ENCODE data around the gene MCTP1. TPM values are rescaled to one million over a fixed set of nuclear protein-coding genes. Genes with fewer than 3 reads are reported as not detected.

Gene MCTP1
- polyA plus RNA-seq, 2 donors: 0.91 to 0.92 TPM

DNA sequence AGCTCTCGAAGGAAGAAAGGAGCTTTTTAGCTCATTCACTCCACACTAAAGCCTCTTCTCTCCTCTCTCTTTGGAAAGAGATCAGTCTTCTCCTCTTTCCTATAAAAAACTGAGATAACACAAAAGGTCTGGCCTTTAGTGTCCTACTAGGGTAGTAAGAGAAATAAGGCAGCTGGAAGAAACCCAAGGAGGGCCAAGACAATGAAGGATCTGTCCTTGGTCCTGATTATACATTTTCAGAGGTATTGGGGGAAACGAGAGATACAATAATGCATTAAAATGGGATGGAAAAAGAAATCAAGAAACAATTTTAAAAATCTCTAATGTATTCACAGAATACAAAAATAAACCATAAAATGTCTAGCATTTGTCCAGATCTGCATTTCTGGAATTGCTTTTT is 482.4 kb downstream of the MCTP1 start:
- Histone ChIP-seq H3K4me3 (ENCODE audit: low read depth in 1 of 2, low read length in 2 of 2) (no peak overlapping the region), H3K27me3 (ENCODE audit: control insufficient read depth in 1 of 2, insufficient read depth in 2 of 2, low read length in 2 of 2) (no peaks in the 10 kb centered on the region), H3K4me1 (ENCODE audit: control insufficient read depth in 2 of 2, insufficient read depth in 2 of 2, low read length in 1 of 2) (no peaks in the 10 kb centered on the region), H3K36me3 (ENCODE audit: control insufficient read depth in 2 of 2, insufficient read depth in 2 of 2, low read length in 1 of 2) (no peaks in the 10 kb centered on the region), H3K27ac (ENCODE audit: low read depth in 2 of 2, low read length in 1 of 2) (no peak overlapping the region), H3K9me3 (ENCODE audit: control insufficient read depth in 2 of 2, insufficient read depth in 1 of 2, low read depth in 1 of 2, low read length in 1 of 2) (no peaks in the 10 kb centered on the region)
- 76 to 83% methylated on average over 2 of the region's 2 CpGs for WGBS, 2 donors

DNA sequence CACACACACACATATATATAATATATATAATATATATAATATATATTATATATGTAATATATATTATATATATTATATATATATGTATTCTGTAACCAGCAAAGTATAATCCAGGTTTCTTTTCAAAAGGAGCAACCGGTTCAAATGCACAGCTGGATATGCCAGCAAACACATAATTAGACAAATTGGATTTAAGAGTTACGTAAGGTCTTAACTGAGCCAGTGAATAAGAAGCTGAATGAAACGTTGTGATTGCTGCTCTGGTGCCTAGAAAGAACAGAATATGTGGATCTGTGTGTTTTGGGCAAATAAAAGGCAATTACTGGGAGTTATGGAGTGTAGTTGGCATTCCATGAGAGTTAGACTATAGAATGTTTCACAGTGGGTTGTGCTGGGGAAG is 488.3 kb downstream of the MCTP1 start:
- no peak overlapping the region for H3K27ac ChIP-seq (ENCODE audit: low read depth in 2 of 2, low read length in 1 of 2)
- no peak overlapping the region for H3K4me3 ChIP-seq (ENCODE audit: low read depth in 1 of 2, low read length in 2 of 2)
- H3K9me3 ChIP-seq (ENCODE audit: control insufficient read depth in 2 of 2, insufficient read depth in 1 of 2, low read depth in 1 of 2, low read length in 1 of 2): no peaks in the 10 kb centered on the region
- no peaks in the 10 kb centered on the region for H3K36me3 ChIP-seq (ENCODE audit: control insufficient read depth in 2 of 2, insufficient read depth in 2 of 2, low read length in 1 of 2)
- no peaks in the 10 kb centered on the region for H3K27me3 ChIP-seq (ENCODE audit: control insufficient read depth in 1 of 2, insufficient read depth in 2 of 2, low read length in 2 of 2)
- WGBS, 2 donors: 67 to 68% methylated on average over 3 of the region's 3 CpGs
- H3K4me1 ChIP-seq (ENCODE audit: control insufficient read depth in 2 of 2, insufficient read depth in 2 of 2, low read length in 1 of 2): no peaks in the 10 kb centered on the region

GRCh38 chr5:94793816-94794198 is 491.1 kb downstream of the MCTP1 start:
- Histone ChIP-seq H3K9me3 (ENCODE audit: control insufficient read depth in 2 of 2, insufficient read depth in 1 of 2, low read depth in 1 of 2, low read length in 1 of 2) (no peaks in the 10 kb centered on the region), H3K27ac (ENCODE audit: low read depth in 2 of 2, low read length in 1 of 2) (no peak overlapping the region), H3K4me1 (ENCODE audit: control insufficient read depth in 2 of 2, insufficient read depth in 2 of 2, low read length in 1 of 2) (no peaks in the 10 kb centered on the region), H3K27me3 (ENCODE audit: control insufficient read depth in 1 of 2, insufficient read depth in 2 of 2, low read length in 2 of 2) (no peaks in the 10 kb centered on the region), H3K36me3 (ENCODE audit: control insufficient read depth in 2 of 2, insufficient read depth in 2 of 2, low read length in 1 of 2) (no peaks in the 10 kb centered on the region), H3K4me3 (ENCODE audit: low read depth in 1 of 2, low read length in 2 of 2) (no peak overlapping the region)

DNA sequence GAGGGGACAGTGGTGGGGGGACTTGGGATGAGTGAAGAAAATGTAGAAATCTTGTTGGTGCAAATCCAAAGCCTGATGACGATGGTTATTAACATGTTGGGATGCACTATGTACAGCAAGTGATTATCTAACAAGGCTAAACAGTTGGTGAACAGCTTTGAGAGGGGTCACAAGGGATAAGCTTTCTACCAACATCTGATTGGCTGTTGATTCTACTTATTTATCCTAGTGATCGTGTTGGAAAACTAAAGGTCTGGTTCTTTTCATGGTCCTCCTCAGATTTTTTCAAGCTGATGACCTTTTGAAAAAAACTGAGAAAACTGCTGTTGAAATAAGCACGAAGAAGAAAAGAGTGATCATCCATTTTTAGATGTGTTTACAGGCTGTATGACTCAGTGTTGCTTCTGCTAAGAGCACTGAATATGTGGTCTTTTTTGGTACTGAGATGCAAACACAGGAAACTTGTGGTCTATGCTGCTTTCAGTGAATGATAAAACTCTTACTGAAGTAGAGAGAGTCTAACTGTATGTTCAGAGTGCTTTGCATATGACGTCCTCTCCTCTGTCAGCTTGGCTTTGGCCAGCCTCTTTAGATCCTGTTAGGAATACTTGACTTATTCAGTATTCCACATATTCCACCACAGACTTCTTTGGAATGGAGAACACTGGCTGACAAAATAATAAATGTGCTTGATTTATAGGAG is 491.6 kb downstream of the MCTP1 start:
- H3K27ac ChIP-seq (ENCODE audit: low read depth in 2 of 2, low read length in 1 of 2): no peak overlapping the region
- H3K36me3 ChIP-seq (ENCODE audit: control insufficient read depth in 2 of 2, insufficient read depth in 2 of 2, low read length in 1 of 2): no peaks in the 10 kb centered on the region
- H3K4me3 ChIP-seq (ENCODE audit: low read depth in 1 of 2, low read length in 2 of 2): no peak overlapping the region
- no peaks in the 10 kb centered on the region for H3K9me3 ChIP-seq (ENCODE audit: control insufficient read depth in 2 of 2, insufficient read depth in 1 of 2, low read depth in 1 of 2, low read length in 1 of 2)
- H3K4me1 ChIP-seq (ENCODE audit: control insufficient read depth in 2 of 2, insufficient read depth in 2 of 2, low read length in 1 of 2): no peaks in the 10 kb centered on the region
- no peaks in the 10 kb centered on the region for H3K27me3 ChIP-seq (ENCODE audit: control insufficient read depth in 1 of 2, insufficient read depth in 2 of 2, low read length in 2 of 2)
- WGBS, 2 donors: 49 to 54% methylated on average over 4 of the region's 4 CpGs

- Histone ChIP-seq H3K27me3 (ENCODE audit: control insufficient read depth in 1 of 2, insufficient read depth in 2 of 2, low read length in 2 of 2) (no peaks in the 10 kb centered on the region), H3K36me3 (ENCODE audit: control insufficient read depth in 2 of 2, insufficient read depth in 2 of 2, low read length in 1 of 2) (no peaks in the 10 kb centered on the region), H3K4me3 (ENCODE audit: low read depth in 1 of 2, low read length in 2 of 2) (no peak overlapping the region), H3K27ac (ENCODE audit: low read depth in 2 of 2, low read length in 1 of 2) (no peak overlapping the region), H3K4me1 (ENCODE audit: control insufficient read depth in 2 of 2, insufficient read depth in 2 of 2, low read length in 1 of 2) (no peaks in the 10 kb centered on the region), H3K9me3 (ENCODE audit: control insufficient read depth in 2 of 2, insufficient read depth in 1 of 2, low read depth in 1 of 2, low read length in 1 of 2) (no peaks in the 10 kb centered on the region)
- WGBS, 2 donors: 79 to 83% methylated on average over 7 of the region's 7 CpGs
Measured at GRCh38 chr5:94791829-94792228, 493.1 kb downstream of the MCTP1 start.

DNA sequence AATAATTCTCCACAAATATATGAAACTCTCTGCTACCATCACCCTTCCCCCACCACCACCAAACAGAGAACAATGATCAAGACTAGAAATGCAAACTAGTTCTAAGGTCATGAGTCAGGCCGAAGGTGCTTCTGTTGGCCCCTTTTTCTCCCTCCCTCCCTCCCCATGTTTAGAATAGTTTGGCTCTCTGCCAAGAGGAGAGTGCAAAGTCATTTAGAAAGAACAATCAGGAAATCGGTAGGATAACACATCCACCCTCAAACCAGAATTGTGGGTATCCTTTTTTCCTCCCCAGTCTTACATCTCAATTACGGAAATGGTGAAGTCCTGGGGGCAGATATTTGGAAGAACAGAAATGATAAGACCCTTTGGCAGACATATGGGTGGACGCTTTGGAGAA is 496.4 kb downstream of the MCTP1 start:
- 66% methylated on average over 4 of the region's 4 CpGs for WGBS, 2 donors
- Histone ChIP-seq H3K27ac (ENCODE audit: low read depth in 2 of 2, low read length in 1 of 2) (no peak overlapping the region), H3K4me1 (ENCODE audit: control insufficient read depth in 2 of 2, insufficient read depth in 2 of 2, low read length in 1 of 2) (no peaks in the 10 kb centered on the region), H3K36me3 (ENCODE audit: control insufficient read depth in 2 of 2, insufficient read depth in 2 of 2, low read length in 1 of 2) (no peaks in the 10 kb centered on the region), H3K9me3 (ENCODE audit: control insufficient read depth in 2 of 2, insufficient read depth in 1 of 2, low read depth in 1 of 2, low read length in 1 of 2) (no peaks in the 10 kb centered on the region), H3K4me3 (ENCODE audit: low read depth in 1 of 2, low read length in 2 of 2) (no peak overlapping the region), H3K27me3 (ENCODE audit: control insufficient read depth in 1 of 2, insufficient read depth in 2 of 2, low read length in 2 of 2) (no peaks in the 10 kb centered on the region)

GRCh38 chr5:94784536-94785505 is 500.1 kb downstream of the MCTP1 start:
- Histone ChIP-seq H3K36me3 (ENCODE audit: control insufficient read depth in 2 of 2, insufficient read depth in 2 of 2, low read length in 1 of 2) (no peaks in the 10 kb centered on the region), H3K27ac (ENCODE audit: low read depth in 2 of 2, low read length in 1 of 2) (no peak overlapping the region), H3K9me3 (ENCODE audit: control insufficient read depth in 2 of 2, insufficient read depth in 1 of 2, low read depth in 1 of 2, low read length in 1 of 2) (no peaks in the 10 kb centered on the region), H3K27me3 (ENCODE audit: control insufficient read depth in 1 of 2, insufficient read depth in 2 of 2, low read length in 2 of 2) (no peaks in the 10 kb centered on the region), H3K4me3 (ENCODE audit: low read depth in 1 of 2, low read length in 2 of 2) (no peak overlapping the region), H3K4me1 (ENCODE audit: control insufficient read depth in 2 of 2, insufficient read depth in 2 of 2, low read length in 1 of 2) (no peaks in the 10 kb centered on the region)
- WGBS, 2 donors: 64 to 65% methylated on average over 7 of the region's 7 CpGs

- H3K27ac ChIP-seq (ENCODE audit: low read depth in 2 of 2, low read length in 1 of 2): no peak overlapping the region
- WGBS, 2 donors: 72 to 74% methylated on average over 3 of the region's 3 CpGs
- H3K36me3 ChIP-seq (ENCODE audit: control insufficient read depth in 2 of 2, insufficient read depth in 2 of 2, low read length in 1 of 2): no peaks in the 10 kb centered on the region
- no peaks in the 10 kb centered on the region for H3K4me1 ChIP-seq (ENCODE audit: control insufficient read depth in 2 of 2, insufficient read depth in 2 of 2, low read length in 1 of 2)
- no peaks in the 10 kb centered on the region for H3K27me3 ChIP-seq (ENCODE audit: control insufficient read depth in 1 of 2, insufficient read depth in 2 of 2, low read length in 2 of 2)
- H3K9me3 ChIP-seq (ENCODE audit: control insufficient read depth in 2 of 2, insufficient read depth in 1 of 2, low read depth in 1 of 2, low read length in 1 of 2): no peaks in the 10 kb centered on the region
- no peak overlapping the region for H3K4me3 ChIP-seq (ENCODE audit: low read depth in 1 of 2, low read length in 2 of 2)
Measured at GRCh38 chr5:94782383-94782782, 502.5 kb downstream of the MCTP1 start.

DNA sequence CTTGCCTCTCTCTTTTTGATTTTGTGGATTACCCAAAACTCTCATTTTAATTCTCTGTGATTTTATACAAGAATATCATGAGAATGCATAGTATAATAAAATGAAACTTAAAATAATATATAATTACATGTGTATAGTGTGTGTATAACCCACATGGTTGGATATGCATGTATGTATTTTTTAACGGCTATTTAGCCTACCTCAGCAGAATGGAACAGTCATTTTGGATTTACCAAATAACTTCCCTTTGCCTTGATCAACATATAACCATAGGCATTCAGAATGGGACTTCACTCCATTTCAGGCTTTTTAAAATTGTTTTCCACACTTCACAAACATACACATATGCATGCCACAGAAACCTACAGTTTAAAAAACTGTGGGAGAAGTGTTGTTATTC is 505.2 kb downstream of the MCTP1 start:
- no peaks in the 10 kb centered on the region for H3K27me3 ChIP-seq (ENCODE audit: control insufficient read depth in 1 of 2, insufficient read depth in 2 of 2, low read length in 2 of 2)
- H3K36me3 ChIP-seq (ENCODE audit: control insufficient read depth in 2 of 2, insufficient read depth in 2 of 2, low read length in 1 of 2): no peaks in the 10 kb centered on the region
- H3K4me1 ChIP-seq (ENCODE audit: control insufficient read depth in 2 of 2, insufficient read depth in 2 of 2, low read length in 1 of 2): no peaks in the 10 kb centered on the region
- WGBS, 2 donors: 95% methylated on average over 1 of the region's 1 CpG
- no peak overlapping the region for H3K27ac ChIP-seq (ENCODE audit: low read depth in 2 of 2, low read length in 1 of 2)
- H3K4me3 ChIP-seq (ENCODE audit: low read depth in 1 of 2, low read length in 2 of 2): no peak overlapping the region
- H3K9me3 ChIP-seq (ENCODE audit: control insufficient read depth in 2 of 2, insufficient read depth in 1 of 2, low read depth in 1 of 2, low read length in 1 of 2): no peaks in the 10 kb centered on the region
